HG02610 (cell line): ENCODE results near the gene RINT1.

Experiments
- ATAC-seq: cut with Tn5 transposase; IDR thresholded peaks from one replicate; pipeline ENCODE4 v1.9.1; 2021; ENCODE audit warnings: mild to moderate bottlenecking, moderate library complexity; ENCODE audit not compliant: unreplicated experiment

Gene RINT1

GRCh38 chr7:105530546-105530945 lies 1.5 kb upstream of the RINT1 start:
- no peak for ATAC-seq

GRCh38 chr7:105532709-105533460 lies 884 bp downstream of the RINT1 start:
- no peak for ATAC-seq

DNA sequence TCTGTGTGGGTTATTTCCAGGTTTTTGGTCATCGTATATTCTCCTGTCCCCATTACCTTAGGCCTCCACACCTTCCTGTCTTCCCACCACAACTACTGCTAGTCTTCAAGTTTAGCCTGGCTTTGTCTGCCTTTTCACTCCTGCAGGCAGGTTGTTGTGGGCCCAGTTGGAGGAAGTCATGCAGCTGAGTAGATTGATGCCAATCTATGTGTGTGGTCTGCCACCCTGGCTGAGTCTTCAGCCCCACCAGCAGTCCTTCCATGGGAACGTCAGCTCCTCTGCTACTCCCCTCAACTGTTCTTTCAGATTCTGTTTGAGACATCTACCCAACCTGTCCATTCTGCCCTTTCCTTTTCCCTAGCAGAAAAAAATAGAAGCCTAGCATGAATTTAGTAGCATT lies 6.3 kb downstream of the RINT1 start:
- no peak for ATAC-seq

- ATAC-seq = no peak
Observed at GRCh38 chr7:105559926-105560325, 27.9 kb downstream of the RINT1 start.

DNA sequence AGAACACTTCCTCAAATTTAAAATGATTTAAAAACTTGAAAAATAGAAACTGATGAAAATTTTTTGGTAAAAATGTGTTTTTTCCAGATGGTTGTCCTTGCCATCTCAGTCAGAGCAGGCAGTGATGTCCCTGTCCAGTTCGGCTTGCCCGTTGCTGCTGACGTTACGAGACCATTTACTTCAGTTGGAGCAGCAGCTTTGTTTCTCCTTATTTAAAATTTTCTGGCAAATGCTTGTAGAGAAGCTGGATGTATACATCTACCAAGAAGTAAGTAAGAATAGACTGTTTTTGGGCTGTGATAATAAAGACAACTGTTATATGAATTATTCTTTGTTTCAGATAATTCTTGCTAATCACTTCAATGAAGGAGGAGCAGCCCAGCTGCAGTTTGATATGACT lies 33.2 kb downstream of the RINT1 start:
- ATAC-seq = no peak

DNA sequence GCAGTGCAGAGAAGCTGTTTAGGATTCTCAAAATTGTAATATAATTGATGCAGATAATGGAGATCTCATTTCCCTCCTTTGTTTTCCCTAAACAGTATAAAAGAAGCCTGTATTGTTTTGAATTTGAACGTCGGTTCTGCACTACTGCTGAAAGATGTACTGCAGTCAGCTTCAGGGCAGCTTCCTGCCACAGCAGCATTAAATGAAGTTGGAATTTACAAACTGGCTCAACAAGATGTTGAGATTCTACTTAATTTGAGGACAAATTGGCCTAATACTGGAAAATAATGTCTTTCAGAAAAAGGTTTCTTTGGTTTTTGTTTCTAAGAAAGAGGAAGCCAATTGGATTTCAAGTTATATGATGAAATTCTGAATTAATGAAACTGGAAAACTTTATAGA lies 35.0 kb downstream of the RINT1 start:
- ATAC-seq = no peak

- ATAC-seq = no peak
Observed at GRCh38 chr7:105567821-105568220, 35.8 kb downstream of the RINT1 start.

DNA sequence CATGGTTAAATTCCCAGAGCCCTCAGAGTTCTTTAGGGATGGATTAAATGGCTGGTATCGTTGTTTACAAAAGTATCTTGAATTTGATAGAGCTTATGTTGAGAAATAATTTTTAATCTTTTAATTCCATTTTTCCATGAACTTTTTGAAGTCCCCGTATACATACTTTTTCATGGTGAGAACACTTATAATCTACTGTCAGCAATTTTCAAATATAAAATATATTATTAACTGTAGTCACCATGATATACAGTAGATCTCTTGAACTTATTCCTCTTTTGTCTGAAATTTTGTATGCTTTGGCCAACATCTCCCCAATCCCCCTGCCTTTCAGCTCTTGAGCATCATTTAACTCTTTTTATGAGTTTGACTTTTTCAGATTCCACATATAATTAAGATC lies 39.9 kb downstream of the RINT1 start:
- no peak for ATAC-seq

DNA sequence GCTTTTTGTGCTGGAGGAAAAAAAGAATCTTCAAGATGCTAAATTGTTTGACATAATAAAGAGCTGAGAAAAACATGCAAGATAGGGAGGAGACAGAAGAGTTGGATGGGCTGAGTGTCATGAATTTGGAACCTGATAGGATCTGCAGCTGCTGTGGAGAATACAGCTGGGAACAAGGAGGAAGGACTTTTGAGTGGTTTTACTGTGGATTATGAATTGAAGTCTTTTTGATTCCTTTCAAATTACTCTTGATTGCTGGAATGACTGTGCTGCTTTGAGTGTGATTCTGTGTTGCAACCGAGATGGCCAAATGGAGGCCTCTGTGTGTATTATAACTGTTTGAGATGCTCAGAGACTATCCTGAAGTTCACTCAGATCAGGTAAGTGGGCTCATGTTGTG lies 45.2 kb downstream of the RINT1 start:
- ATAC-seq = no peak

GRCh38 chr7:105578496-105578895 lies 46.5 kb downstream of the RINT1 start:
- ATAC-seq = no peak

DNA sequence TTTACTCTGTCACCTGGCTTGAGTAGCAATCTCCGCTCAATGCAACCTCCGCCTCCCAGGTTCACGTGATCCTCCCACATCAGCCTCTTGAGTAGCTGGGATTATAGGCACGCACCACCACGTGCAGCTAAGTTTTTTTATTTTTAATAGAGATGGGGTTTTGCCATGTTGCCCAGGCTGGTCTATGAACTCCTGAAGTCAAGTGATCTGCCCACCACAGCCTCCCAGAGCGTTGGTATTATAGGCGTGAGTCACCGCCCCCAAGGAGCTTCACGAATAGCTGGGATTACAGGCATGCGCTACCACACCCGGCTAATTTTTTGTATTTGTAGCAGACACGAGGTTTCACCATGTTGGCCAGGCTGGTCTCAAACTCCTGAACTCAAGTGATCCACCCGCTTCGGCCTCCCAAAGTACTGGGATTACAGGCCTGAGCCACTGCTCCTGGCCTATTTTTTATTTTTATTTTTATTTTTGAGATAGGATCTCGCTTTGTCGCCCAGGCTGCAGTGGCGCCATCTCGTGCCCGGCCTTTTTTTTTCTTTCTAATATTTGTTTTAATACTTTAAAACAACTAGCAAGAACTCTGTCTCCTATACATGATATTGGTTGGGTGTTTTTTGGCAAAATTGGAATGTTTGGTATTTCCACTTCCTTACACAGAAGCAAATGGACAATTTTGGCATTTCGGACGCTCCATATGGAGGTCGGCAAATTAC lies 48.2 kb downstream of the RINT1 start:
- no peak for ATAC-seq

DNA sequence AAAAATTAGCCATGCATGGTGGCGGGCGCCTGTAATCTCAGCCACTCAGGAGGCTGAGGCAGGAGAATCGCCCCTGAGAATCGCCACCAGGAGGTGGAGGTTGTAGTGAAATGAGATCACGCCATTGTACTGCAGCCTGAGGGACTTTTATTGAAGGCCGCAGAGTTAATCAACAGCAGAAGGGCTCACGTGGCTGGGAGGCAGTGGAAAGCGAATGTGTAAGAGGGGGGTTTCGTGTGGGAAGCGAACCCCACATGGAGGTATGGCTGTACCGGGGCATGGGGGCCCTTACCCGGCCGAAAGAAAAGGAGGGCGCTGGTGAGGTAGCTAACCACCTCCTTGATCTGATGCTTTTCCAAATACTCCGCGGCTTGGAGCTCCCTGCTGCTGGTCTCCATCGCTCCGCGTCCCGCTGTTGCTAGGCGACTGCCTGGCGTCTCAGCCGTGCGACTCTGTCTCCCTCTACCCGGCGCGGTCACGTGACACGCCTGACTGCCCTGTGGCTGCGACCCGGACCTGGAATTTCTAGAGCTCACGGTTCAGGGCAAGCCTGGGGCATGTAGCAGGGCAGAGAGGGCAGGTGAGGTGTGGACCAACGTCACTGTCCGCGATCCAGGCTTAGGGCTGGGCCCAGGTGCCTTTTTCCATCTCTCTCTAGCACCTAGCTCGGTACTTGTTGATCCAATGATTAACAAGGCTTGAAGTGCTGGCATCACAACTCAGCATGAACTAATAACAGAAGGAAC lies 49.2 kb downstream of the RINT1 start, which contains the start of gene EFCAB10:
EFCAB10 (minus strand) TSS at position 428 of the 746 bp plus-strand sequence; CDS start at position 398, 30 bp downstream.
- peak; percentile 79 for ATAC-seq

DNA sequence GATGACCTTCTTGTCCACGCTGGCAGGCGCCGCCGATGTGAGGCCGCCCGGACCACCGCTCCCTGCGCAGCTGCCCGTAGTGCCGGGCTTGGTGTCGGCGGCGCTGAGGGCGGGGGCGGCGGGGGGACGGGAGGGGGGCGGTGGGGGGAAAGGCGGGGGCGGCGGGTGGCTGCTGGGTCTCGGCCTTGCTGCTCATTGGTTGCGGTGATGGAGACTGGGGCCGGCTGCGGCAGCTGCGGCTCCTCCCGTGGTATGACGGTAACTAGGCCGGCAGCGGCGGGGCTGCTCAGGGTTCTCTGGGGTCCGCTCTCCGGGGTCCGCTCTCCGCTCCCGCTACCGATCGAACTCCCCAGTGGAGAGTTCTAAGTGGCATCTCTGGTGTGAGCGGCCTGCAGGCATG lies 51.1 kb downstream of the RINT1 start:
- ATAC-seq = no peak

- ATAC-seq = no peak
Observed at GRCh38 chr7:105584165-105584564, 52.2 kb downstream of the RINT1 start.

- ATAC-seq = peak; percentile 51
Observed at GRCh38 chr7:105585850-105586500, 54.0 kb downstream of the RINT1 start.

GRCh38 chr7:105587909-105588635 lies 56.1 kb downstream of the RINT1 start:
- no peak for ATAC-seq

DNA sequence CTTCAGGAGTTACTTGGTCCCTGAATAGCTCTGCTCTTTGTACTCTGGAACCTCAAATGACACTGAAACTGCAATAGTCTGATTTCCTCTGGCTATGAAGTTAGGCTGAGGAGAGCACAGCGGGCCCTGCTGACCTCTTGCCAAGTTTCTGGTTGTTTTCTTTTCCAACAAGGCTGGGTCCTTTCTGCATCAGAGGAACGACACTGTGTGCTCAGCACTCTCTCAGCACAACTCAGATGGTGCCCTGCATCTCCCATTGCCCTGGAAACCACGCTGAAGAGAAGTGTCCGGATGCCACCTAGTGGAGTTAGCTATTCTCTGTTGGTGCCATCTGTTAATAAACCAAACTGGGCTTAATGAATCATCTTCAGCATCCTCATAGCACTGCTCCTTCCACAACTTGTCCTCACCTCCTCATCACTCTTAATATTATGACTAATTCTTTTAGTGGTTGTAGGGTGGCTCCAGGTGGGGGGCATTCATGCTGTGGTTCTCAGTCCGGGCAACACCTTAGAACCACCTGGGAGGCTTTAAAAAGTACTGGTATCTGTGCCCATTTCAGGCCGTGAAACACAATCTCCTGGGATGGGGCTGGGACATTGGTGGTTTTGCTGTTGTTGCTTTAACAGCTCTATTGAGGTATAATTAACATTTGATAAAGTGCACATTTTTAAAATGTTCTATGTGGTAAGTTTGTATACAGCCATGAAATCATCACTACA lies 57.5 kb downstream of the RINT1 start:
- peak; percentile 82 for ATAC-seq

- no peak for ATAC-seq
Observed at GRCh38 chr7:105590793-105591192, 58.8 kb downstream of the RINT1 start.

GRCh38 chr7:105591522-105591921 lies 59.5 kb downstream of the RINT1 start:
- ATAC-seq = no peak

- ATAC-seq = no peak
Observed at GRCh38 chr7:105594034-105594433, 62.0 kb downstream of the RINT1 start.
